Activated effector memory CD4-positive, alpha-beta T cell treated with anti-CD3 and anti-CD28 coated beads, Interleukin-2, amount 50 U/mL, for 16 hours (primary cell): ENCODE data around the gene TNFAIP2.

Experiments used
- DNase-seq: peaks from one replicate; pipeline ENCODE4 v3.0.0-alpha.2; 2020

TNFAIP2 gene

DNA sequence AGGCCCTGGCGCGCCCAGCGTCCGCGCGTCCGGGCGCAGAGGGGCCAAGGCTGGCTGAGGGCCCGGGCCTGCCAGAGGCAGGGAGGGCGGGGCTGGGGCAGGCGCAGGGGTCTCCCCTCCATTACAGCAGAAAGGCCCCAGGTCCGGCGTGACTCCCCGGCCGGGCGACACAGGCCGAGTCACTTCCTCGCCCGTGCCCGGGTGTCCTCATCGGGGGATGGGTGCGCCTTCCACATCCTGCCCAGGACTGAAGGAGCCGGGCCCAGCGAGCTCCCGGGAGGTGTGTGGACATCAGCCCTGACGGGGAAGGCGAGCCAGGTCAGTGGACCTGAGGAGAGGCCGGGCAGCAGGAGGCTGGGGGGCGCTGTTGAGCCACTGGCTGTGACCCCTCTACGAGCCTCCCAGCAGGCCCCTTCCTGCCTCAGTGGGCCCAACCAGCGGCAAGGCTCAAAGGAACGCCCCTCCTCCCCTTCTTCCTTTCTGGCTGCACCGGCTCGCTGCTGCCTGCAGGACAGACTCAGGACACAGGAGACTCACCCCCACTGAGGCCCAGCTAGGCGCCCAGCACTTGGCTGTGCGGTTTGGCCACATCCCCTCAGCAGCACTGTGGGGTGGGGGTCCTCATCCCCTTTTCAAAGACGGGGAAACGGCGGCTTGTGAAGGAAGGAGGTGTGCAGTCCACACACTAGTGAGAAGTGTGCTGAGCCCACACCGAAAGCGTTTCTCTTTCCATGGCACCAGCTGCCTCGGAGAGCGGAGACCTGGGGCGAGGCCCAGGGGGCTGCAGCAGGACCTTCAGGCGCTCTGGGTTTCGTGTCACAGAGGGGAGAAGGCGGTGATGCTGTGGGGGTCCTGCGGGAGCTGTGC is 606 bp downstream of the TNFAIP2 start:
- DNase-seq = no peak

- no peak for DNase-seq
These were observed 1.3 kb downstream of the TNFAIP2 start for GRCh38 chr14:103124501-103125001.

GRCh38 chr14:103125098-103126070 is 2.1 kb downstream of the TNFAIP2 start:
- DNase-seq = no peak

DNA sequence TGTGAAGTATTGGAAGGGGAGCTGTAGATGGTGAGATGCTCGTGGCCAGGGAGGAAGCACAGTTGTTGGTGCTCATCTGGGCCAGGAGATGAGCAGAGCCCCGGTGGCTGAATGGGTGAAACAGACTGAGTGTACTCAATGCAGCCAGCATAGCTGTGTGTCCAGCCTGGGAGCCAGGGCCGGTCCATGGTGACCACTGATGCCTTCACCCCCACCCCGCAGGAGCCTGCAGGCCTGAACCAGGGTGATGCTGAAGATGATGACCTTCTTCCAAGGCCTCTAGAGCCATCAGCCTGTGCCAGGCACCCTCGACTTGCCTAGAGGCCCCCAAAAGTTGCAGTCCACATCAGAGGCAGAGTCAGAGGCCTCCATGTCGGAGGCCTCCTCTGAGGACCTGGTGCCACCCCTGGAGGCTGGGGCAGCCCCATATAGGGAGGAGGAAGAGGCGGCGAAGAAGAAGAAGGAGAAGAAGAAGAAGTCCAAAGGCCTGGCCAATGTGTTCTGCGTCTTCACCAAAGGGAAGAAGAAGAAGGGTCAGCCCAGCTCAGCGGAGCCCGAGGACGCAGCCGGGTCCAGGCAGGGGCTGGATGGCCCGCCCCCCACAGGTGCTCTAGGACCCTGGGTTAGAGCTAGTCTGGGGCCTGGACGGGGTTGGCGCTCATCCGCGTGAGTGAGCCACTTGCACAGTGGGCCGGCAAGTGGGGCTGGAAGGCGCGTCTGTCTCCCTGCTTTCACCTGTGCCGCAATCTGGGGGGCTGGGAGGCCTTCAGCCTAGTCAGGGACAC is 3.0 kb downstream of the TNFAIP2 start:
- no peak for DNase-seq

GRCh38 chr14:103126873-103127304 is 3.6 kb downstream of the TNFAIP2 start:
- DNase-seq = no peak

DNA sequence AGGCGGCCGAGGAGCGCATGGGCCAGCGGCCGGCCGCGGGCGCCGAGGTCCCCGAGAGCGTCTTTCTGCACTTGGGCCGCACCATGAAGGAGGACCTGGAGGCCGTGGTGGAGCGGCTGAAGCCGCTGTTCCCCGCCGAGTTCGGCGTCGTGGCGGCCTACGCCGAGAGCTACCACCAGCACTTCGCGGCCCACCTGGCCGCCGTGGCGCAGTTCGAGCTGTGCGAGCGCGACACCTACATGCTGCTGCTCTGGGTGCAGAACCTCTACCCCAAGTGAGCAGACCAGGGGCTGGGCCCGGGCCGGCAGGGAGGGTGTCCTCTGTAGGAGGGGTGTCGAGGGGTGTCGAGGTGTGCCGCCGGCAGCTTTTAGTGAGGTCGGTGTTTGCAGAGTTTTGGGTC is 4.1 kb downstream of the TNFAIP2 start:
- DNase-seq = no peak

DNA sequence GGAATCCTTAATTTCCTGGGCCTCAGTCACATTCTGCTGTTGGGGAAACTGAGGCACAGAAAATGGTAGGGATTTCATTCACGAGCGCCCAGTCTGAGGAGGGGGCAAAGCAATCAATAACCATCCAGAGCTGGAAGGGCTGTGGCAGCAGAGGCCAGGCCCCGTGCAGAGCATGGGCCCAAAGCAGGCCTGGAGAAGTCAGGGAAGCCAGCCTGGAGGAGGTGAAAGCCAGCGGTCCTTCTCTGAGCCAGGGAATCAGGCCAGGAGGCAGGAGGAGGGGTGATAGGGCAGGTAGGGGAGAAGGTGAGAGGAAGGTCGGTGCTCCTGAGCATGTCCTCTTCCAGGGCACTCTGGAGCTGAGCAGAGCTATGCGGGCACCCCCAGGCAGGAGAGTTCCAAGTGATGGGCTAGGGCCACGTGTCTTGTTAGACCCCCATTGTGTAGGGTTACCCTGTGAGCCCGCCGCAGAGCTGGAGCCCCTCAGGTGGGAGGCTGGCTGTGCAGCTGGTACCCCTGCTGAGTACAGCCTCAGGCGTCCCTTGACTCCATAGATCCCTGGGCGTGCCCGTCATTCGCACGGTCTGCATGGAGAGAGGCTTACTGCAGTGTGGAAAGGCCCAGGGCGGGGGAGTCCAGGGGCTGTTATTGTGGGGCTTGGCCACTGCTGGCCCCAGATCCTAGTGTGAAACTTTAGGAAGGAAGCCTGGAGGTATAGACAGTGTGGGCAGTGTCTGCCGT is 4.8 kb downstream of the TNFAIP2 start:
- DNase-seq = no peak

- DNase-seq = no peak
These were observed 5.5 kb downstream of the TNFAIP2 start for GRCh38 chr14:103128631-103129300.

DNA sequence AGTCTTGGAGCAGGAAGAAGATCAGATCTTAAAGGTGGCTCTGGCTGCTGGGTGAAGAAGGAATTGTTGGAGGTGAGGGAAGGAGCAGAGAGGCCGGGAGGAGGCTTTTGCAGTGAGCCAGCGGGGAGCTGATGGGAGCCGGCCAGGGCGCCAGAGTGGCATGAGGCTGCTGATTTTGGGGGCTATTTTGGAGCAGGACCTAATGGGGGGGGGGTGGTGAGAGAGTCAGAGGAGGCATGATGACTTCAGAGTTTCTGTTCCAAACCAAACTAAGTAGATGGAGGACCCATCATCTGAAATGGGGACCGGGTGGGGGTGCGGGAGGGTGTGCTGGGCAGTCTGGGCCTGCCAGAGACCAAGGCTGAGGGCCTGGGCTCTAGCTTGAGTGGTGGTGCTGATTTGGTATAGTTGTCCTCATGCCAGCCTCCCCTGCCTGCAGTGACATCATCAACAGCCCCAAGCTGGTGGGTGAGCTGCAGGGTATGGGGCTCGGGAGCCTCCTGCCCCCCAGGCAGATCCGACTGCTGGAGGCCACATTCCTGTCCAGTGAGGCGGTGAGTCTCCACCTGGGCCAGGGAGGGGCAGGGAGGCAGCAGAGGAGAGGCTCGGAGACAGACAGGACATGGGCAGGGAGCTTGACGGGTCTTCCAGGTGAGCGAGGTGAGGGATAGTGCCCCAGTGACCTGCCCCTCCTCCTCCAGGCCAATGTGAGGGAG is 6.2 kb downstream of the TNFAIP2 start:
- no peak for DNase-seq

- DNase-seq = no peak
These were observed 6.9 kb downstream of the TNFAIP2 start for GRCh38 chr14:103130017-103130764.

- no peak for DNase-seq
These were observed 7.7 kb downstream of the TNFAIP2 start for GRCh38 chr14:103130965-103131364.

DNA sequence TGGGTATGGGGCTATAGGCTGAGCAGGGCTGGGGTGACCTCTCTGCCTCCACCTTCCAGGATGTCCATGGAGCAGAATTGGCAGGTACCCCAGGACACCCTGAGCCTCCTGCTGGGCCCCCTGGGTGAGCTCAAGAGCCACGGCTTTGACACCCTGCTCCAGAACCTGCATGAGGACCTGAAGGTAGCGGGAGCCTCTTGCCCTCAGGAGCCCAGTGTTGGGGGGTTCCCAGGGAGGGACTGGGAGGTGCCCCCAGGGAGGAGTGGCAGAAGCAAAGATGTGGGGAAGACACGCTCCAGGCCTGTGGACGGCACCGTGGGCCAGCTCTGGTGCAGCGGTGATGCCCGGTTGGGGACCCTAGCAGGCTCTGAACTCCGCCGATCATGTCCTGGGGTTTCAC is 8.3 kb downstream of the TNFAIP2 start:
- no peak for DNase-seq

DNA sequence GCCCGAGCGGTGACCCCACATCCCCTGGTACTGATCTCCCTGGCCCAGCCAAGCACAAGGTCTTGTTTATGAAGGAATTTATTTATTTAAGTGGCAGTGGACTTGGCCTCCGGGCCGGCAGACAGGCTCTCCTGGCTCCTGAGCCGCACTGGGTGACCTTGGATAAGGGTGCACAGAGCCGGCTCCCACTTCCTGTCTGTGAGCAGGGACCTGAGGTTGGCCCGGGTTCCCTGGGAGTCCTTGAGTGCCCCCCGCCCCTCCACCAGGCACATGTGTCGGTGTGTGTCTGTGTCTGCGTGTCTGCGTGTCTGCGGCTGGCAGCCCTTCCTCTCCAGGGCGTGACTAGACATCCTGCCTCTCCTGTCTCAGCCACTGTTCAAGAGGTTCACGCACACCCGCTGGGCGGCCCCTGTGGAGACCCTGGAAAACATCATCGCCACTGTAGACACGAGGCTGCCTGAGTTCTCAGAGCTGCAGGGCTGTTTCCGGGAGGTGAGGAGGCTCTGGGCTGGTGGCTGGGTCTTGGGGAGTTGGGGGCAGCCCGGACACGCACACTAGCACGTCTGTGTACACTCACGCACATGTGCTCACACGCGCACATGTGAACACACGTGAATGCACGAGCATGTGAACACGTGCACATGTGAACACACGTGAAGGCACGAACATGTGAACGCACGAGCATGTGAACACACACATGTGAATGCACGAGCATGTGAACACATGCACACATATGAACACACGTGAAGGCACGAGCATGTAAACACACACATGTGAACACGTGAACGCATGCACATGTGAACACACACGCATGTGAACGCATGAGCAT is 9.3 kb downstream of the TNFAIP2 start:
- no peak for DNase-seq

DNA sequence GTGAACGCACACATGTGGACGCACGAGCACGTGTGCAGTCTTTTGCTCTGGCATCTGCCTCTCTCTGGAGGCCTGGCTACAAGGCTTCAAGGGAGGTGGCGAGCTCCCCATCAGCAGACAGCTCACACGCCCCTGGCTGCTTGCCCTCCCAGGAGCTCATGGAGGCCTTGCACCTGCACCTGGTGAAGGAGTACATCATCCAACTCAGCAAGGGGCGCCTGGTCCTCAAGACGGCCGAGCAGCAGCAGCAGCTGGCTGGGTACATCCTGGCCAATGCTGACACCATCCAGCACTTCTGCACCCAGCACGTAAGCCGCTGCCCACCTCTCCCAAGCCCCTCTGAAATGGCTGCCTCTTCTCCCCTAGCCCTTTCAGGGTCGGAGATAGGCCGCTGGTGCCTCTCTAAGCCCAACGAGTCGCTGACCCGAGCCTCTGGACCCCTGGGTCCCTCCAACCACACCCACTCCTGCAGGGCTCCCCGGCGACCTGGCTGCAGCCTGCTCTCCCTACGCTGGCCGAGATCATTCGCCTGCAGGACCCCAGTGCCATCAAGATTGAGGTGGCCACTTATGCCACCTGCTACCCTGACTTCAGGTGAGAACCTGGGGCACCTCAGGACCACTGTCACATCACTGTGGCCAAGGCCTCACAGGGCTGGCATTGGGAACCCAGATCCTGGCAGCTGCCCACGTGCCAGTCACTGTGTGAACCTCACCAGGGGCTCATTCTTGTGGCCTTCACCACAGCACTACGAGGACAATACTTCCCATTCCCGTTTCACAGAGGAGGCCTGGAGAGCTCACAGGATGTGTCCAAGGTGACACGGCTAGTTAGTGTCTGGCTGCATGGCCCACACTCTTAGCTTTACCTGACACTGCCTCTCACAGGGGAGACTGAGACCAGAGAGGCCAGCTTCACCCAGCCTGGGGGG is 10.2 kb downstream of the TNFAIP2 start:
- DNase-seq = no peak

DNA sequence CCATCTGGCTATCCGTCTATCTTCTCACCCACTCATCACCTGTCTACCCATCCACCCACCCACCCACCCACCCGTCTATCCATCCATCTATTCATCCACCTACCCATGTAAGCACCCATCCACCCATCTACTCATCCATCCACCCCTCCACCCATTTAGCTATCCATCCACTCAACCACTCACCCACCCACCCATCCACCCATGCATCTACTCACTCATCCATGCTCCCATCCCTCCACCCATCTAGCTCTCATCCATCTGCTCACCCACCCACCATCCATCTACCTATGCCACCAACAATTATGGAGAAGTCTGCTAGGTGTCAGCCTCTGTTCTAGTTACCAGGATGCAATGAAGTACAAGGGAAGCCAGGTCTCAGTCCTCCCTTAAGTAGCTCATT is 11.1 kb downstream of the TNFAIP2 start:
- DNase-seq = no peak

- no peak for DNase-seq
These were observed 11.7 kb downstream of the TNFAIP2 start for GRCh38 chr14:103134919-103135318.

- no peak for DNase-seq
These were observed 12.3 kb downstream of the TNFAIP2 start for GRCh38 chr14:103135333-103136260.
